ENCODE results near the gene KIF23.
"Not testable (repeated sequence)": the region's sequence is repeated elsewhere in the genome, so short reads cannot be mapped to it uniquely, and the experiment has no call there.

Gene KIF23

GRCh38 chr15:69413822-69414700, at the start of gene KIF23:
Gene KIF23, plus strand, starts transcription at chr15:69414349. Its CDS starts 117 bp downstream, at chr15:69414466.
- peak; percentile 75 for DNase-seq (ENCODE audit: low read depth)

GRCh38 chr15:69367236-69367635, 46.9 kb upstream of the KIF23 start:
- DNase-seq (ENCODE audit: low read depth): no peak

- no peak for DNase-seq (ENCODE audit: low read depth)
Observed at GRCh38 chr15:69369631-69370030, 44.5 kb upstream of the KIF23 start.

- no peak for DNase-seq (ENCODE audit: low read depth)
Observed at GRCh38 chr15:69373406-69373805, 40.7 kb upstream of the KIF23 start.

GRCh38 chr15:69375151-69375790, 38.9 kb upstream of the KIF23 start:
- DNase-seq (ENCODE audit: low read depth): no peak

DNA sequence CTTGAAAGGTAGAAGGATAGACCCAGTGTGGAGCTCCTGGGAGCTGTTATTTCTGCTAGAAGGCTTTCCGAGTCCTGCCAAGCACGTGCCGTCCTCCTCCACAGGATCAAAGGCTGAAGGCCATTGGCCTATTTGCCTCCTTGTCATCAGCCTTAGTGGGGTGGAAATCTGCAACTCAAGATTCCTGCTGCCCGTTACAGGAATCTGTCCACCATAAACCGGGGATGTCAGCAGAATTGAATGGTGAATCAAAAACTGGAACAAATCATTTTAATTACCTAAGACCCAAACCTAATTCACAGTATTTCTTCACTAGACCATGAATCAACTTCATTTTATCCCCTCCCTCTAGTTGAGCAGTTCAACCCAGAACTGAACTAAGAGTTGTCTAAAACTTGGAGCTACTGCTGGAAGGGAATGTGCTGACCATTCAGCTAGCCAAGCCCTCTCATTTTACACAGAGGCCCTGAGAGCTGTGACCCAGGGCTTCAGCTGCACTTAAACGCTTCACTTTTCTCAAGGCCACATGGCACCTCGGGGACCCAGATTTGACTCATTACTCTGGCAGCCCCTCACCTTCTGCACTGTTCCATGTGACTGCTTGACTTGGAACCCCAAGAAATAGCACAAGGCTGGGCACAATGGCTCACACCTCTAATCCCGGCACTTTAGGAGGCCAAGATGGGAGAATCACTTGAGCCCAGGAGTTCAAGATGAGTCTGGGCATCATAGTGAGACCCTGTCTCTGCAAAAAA, 36.8 kb upstream of the KIF23 start:
- no peak for DNase-seq (ENCODE audit: low read depth)

DNA sequence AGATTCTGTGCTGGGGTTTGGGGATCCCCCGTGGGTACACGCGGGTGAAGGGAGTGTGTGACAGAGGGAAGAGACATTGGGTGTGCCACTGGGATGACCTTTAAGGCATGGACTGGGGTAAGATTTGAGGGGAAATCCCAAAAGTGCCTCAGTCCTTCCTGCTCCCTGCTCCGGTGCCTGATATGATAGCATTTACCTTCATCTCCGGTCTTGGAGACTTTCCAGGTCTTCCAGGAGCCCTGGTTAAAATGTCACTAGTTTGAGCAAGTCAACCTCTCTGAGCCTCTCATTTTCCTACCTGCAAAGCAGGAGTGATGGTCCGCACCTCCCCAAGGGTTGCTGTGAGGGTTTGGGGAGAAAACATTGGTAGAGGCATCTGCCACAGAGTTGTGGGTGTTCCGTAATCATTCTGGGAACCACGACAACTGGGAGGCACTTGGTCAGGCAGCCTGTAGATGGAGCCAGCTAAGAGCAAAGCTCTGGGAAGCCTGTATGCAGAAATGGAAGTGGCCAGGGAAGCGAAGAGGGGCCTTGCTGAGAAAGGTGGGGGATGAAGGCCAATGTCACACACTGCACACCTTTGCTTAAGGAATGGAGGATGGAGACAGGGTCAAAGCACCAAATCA, 33.9 kb upstream of the KIF23 start:
- DNase-seq (ENCODE audit: low read depth): no peak

GRCh38 chr15:69380726-69381105, 33.4 kb upstream of the KIF23 start:
- no peak for DNase-seq (ENCODE audit: low read depth)

- not testable (repeated sequence) for DNase-seq (ENCODE audit: low read depth)
Observed at GRCh38 chr15:69382176-69382575, 32.0 kb upstream of the KIF23 start.

- DNase-seq (ENCODE audit: low read depth): not testable (repeated sequence)
Observed at GRCh38 chr15:69384066-69384465, 30.1 kb upstream of the KIF23 start.

DNA sequence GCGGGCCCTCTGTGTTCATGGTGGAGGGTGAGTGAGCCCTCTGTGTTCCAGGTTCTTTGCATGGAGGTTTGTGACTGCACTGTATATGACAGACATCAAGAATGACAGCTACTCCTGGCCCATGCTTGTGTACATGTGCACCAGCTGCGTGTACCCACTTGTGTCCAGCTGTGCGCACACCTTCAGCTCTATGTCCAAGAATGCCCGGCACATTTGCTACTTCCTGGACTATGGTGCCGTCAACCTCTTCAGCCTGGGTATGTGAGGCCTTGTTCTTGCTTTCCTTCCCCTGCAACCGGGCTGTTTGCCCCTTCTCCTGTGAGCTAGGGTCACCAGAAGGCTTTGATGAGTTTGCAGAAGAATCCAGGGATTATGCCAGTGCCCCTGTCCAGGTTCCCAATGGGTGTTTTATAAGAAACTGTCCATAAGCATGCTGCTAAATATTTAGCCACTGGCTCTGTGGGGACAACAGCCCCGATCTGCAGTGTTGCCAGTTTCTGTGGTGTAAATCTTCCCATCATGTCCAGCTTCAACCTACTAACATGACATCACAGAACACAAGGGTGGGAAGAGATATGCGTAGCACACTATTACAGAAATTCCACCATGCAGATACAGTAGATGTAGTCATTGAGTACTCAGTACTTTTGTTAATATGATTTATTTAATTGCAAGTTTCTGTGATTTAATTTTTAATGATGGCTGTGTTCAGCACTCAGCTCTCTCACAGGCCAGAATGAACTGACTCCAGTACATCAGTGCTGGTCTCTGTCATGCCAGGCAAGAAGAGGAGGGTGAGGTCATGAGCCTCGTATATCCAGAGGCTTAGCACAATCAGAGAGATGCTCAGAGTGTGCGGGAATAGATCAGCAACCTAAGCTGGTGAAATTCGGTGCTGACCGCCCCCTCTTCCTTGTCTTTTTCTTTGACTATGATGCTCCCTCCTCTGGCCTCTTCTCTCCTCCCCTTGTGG, 29.2 kb upstream of the KIF23 start:
- no peak for DNase-seq (ENCODE audit: low read depth)

DNA sequence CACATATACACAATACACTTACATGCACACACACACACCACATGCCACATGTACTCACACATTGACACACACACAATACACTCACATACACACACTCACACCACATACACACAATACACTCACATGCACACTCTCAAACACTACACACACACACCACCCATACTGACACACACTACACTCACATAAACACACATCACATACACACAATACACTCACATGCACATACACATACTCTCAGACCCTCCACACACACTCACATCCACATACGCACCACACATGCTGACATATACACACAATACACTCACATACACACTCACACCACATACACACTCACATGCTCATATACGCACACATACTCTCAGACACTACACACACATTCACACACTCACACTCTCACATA, 28.3 kb upstream of the KIF23 start:
- no peak for DNase-seq (ENCODE audit: low read depth)

- no peak for DNase-seq (ENCODE audit: low read depth)
Observed at GRCh38 chr15:69386284-69386683, 27.9 kb upstream of the KIF23 start.

GRCh38 chr15:69388260-69388705, 25.9 kb upstream of the KIF23 start:
- no peak for DNase-seq (ENCODE audit: low read depth)

GRCh38 chr15:69389426-69389825, 24.7 kb upstream of the KIF23 start:
- DNase-seq (ENCODE audit: low read depth): no peak

DNA sequence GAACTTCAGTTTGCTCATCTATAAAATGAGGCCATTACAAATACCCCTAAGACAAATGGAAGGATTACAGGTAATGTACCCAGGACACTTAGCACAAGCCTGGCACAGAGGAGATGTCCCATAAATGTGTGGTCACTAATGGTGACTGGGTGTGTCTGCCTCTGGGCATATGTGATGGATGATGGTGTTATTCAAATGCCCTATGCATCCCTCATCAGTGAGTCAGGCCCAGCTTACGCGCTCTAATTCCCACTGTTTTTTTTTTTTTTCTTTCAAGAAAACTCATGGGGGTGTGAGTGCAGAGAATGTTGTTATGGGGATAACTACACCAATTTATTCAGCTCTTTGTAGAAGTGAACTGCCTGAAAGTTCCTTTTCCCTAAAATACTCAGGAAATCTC, 23.6 kb upstream of the KIF23 start:
- DNase-seq (ENCODE audit: low read depth): no peak

- DNase-seq (ENCODE audit: low read depth): no peak
Observed at GRCh38 chr15:69391046-69391757, 22.9 kb upstream of the KIF23 start.

GRCh38 chr15:69392352-69392751, 21.8 kb upstream of the KIF23 start:
- DNase-seq (ENCODE audit: low read depth): no peak

DNA sequence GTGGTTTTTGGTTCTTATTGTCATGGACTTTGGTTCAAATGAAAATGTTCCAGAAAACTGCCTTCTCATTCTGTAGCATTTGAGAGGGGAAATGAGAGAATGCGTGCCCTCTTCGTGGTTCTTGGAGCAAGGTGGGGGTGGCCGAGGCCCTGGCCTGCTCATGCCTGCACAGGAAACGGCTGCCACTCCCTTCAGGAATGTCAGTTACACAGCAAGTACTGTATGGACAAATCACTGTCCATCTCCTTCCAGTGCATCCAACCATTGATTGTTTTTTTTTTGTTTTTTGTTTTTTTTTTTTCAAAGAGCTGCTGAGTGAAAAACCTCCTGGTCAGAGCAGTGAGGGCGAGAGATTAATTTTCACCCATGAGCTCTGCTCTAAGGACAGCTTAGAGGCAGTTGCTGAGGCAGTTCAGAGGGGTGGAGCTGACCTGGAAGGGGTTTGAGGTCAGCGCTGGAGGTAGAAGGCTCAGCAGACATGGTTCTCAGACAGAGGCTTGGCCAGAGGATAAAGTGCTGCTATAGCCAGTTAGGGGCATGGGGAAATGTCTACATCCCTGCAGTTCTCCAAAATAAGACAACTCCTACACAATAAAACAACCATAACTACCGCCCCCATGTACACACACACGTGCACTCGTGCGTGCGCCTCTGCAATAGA, 20.2 kb upstream of the KIF23 start:
- DNase-seq (ENCODE audit: low read depth): no peak

Data from CMK (cell line).